ENCODE data around the gene THBS2.
"Not testable (repeated sequence)": the region's sequence is repeated elsewhere in the genome, so short reads cannot be mapped to it uniquely, and the experiment has no call there.

THBS2 gene

GRCh38 chr6:169253337-169254238 is at the start of gene THBS2:
Gene THBS2, minus strand, starts transcription at chr6:169253846. Its CDS starts 3,062 bp downstream, at chr6:169250784.
- DNase-seq (ENCODE audit: low spot score) = no peak
- no peak for FAIRE-seq

DNA sequence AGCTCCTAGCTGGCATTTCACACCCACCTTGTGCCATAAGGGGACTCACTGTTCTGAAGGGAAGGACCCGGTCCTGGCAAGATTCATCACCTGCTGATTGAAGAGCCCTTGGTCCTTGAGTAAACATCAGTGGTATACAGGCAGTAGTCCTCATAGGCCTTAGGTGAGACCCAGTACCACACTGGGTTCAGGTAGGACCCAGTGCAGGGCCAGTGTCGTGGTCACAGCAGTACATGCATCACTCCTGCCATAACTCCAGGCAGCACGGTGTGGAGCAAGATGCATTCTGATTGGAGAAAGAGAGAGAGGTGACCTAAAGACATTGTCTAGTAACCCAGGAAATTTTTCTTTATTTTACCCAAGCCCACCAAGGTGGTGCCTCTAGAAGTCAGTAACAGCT is 49.1 kb upstream of the THBS2 start:
- no peak for FAIRE-seq
- no peak for DNase-seq (ENCODE audit: low spot score)

- DNase-seq (ENCODE audit: low spot score) (no peak), FAIRE-seq (no peak)
Observed at GRCh38 chr6:169302255-169302654, 48.6 kb upstream of the THBS2 start.

- DNase-seq (ENCODE audit: low spot score) (no peak), FAIRE-seq (no peak)
Observed at GRCh38 chr6:169300916-169301315, 47.3 kb upstream of the THBS2 start.

GRCh38 chr6:169298626-169299025 is 45.0 kb upstream of the THBS2 start:
- not testable (repeated sequence) for FAIRE-seq; DNase-seq (ENCODE audit: low spot score)

GRCh38 chr6:169296622-169297021 is 43.0 kb upstream of the THBS2 start:
- no peak for FAIRE-seq
- no peak for DNase-seq (ENCODE audit: low spot score)

- no peak for FAIRE-seq
- DNase-seq (ENCODE audit: low spot score) = no peak
Observed at GRCh38 chr6:169296170-169296569, 42.5 kb upstream of the THBS2 start.

DNA sequence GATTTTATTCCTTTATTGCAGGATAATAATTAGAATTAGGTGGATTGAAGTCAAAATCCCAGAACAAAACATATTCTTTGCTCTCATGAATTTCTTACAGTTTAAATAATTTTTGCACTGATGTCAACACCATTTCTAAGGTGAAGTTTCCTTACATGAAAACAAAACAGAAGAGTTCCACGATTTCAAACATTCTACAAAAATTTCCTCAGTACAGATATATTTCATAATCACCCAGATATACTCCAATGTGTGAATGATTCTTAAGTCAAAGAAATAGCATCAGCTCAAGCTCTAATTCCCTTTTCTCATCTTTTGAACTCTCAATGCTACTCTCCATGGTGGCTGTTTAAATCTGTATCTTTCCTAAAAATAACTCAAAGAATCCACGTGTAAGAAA is 39.5 kb upstream of the THBS2 start:
- DNase-seq (ENCODE audit: low spot score) = no peak
- no peak for FAIRE-seq

DNA sequence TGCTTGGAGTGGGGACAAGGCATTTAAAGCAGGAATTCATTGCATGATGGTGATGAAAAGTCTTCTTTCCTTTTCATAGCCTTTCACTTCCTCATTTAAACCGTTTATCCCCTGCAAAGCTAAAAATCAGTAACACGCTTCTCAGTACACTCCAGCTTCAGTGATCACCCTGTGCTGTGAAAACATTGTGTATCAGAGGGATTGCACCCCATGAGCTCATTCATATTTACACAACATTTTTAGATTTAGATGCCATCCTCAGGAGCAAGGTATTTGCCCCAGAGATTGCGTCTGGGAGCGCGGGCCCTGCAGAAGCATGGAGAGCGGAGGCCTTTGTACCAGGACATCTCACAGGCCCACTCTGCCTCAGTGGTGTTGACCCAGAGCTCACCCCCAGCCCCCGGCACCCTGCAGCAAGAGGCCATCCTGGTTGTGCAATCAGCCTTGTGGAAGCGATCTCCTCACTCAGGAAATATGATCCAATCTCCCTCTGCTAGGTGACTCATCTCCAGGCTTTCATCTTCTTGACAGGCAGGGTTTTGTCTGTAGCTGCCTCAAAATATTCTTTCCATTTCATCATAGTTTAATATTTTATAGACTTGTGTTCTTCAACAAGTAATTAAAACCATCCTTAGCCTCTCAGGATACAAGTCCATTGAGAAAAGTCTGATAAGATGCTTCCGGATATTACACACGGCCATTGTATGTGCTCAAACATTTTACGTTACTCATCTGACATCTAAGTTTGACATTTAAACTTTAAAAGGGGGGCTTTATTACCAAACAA is 38.9 kb upstream of the THBS2 start:
- FAIRE-seq = peak; percentile 96
- peak; percentile 97 for DNase-seq (ENCODE audit: low spot score)

DNA sequence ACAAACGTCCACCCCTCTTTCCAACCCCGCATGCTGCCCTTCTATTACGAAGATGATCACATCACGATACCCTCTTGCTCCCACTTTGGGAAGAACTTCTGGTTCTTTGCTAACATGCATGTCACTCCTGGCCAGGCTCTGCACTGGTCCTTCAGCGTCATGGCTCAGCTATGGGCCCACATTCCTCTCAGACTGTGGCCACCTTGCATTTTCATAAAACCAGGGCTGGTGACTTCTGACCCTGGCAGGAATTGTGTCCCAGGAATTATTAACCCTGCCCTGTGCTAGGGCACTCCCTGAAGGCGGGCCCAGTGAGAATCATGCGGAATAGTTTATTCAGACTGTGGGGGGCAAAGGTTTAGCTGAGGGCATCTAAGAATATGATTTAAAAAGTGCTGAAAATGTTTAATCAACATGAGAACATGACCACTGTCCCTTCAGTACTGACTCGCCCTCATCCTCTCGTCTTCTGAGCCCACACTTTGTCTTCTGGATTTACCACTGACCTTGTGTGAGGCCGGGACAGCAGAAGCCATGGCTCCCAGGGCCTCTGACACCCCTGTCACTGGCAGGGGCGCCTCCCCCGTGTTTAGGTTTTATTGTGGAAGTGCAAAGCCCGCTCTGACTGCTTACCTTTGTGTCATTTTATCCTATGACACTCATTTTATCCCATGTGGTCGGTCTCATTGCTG is 38.1 kb upstream of the THBS2 start:
- DNase-seq (ENCODE audit: low spot score) (peak; percentile 89), FAIRE-seq (peak; percentile 92)

- DNase-seq (ENCODE audit: low spot score) (no peak), FAIRE-seq (no peak)
Observed at GRCh38 chr6:169291148-169291547, 37.5 kb upstream of the THBS2 start.

DNA sequence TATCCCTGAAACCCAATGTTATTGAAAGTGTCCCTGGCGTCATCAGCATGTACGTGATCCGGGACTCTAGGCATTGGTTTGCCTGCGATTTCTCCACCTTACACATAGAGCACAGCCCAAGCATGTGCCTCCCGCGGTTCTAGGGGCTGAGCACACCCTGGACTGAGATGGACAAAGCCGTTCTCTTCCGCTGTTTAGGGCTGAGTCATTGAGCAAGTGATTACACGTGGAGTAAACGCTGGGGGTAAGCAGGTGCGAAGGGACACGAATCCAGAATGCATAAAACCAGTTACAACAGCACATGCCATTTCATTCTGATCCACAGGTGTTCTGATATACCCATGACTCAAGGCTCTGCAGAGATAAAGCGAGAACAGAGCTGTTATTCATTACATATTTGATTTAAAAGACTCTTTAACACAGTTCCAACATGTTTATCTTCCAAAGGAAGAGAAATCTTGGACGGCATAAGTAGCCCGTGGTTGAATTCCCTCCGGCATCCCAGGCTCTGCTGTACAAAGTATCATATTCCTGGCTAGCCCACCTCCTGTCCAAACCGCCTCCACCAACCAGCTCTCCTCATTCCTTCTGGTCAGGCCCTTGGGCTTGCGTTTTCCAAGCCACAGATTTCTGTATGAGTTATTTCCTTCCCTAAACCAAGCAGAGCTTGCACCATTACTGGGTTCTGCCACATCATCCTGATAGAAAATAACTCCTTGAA is 36.1 kb upstream of the THBS2 start:
- DNase-seq (ENCODE audit: low spot score) = no peak
- no peak for FAIRE-seq

- FAIRE-seq = no peak
Observed at GRCh38 chr6:169289257-169289618, 35.6 kb upstream of the THBS2 start.

GRCh38 chr6:169288591-169288990 is 34.9 kb upstream of the THBS2 start:
- DNase-seq (ENCODE audit: low spot score) = peak; percentile 14
- no peak for FAIRE-seq

More at GRCh38 chr6:169289257-169289618, 35.6 kb upstream of the THBS2 start:
- DNase-seq (ENCODE audit: low spot score) = no peak

DNA sequence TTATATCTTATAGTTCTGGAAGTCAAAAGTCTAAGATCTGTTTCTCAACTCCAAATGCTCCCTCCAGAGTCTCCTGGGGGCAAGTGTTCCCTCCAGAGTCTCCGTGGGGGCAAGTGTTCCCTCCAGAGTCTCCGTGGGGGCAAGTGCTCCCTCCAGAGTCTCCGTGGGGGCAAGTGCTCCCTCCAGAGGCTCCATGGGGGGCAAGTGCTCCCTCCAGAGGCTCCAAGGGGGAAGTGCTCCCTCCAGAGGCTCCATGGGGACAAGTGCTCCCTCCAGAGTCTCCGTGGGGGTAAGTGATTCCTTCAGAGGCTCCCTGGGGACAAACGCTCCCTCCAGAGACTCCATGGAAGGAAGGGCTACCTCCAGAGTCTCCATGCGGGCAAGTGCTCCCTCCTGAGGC is 34.0 kb upstream of the THBS2 start:
- DNase-seq (ENCODE audit: low spot score) (no peak), FAIRE-seq (no peak)

DNA sequence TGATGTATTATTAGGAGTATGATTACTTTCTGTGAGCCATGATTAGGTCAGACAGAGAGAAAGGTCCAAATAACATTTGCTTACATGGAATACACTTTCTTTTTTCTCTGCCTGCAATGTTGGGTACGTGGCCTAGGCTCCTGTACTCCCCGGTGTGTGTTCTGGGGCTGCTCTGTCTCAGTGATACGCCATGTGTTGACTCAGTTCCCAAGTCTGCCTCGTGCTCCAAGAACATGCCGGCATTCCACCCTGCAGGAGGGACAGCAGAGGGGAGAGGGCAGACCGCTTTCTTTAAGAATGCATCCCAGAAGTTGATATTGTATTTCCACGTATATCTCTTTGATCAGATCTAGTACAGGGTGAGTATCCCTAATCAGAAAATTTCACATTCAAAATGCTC is 33.3 kb upstream of the THBS2 start:
- DNase-seq (ENCODE audit: low spot score) (no peak), FAIRE-seq (no peak)

DNA sequence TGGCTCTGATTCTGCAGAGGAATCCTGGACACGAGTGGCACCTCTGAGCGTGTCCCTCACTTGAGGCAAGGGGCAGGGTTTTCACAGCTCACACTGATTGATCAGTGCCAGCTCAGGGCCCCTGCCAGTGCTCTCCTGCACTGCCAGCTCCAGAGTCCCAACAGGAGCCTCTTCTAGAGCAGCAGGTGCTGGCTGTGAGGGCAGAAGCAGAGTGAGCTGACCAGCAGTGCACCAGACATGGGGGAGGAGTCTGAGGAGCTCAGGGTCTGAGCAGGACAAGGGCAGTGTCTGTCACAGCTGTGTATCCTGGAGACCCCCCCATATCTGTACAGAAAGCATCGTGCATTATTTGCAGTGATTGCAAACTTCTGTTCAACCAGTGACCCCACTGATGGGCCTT is 31.5 kb upstream of the THBS2 start:
- no peak for DNase-seq (ENCODE audit: low spot score)
- FAIRE-seq = no peak

GRCh38 chr6:169283924-169284323 is 30.3 kb upstream of the THBS2 start:
- FAIRE-seq (no peak), DNase-seq (ENCODE audit: low spot score) (no peak)

DNA sequence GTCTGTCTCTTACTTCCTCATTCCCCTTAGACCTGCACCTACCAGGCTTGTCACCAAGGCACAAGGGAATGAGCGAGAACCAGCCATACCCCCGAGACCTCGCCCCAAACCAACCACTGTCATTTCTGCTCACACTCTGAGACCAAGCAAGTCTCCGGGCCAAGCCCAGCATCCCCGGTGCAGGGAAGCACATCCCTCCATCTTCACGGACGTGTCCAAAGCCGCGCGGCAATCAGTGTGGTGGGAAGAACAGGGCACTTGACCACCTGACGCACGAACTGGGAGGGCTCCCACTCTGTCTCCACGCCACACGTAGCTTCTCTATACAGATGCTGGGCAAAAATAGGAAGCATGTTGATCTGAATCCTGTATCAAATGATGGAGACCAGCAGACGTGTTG is 28.4 kb upstream of the THBS2 start:
- FAIRE-seq (no peak), DNase-seq (ENCODE audit: low spot score) (no peak)

DNA sequence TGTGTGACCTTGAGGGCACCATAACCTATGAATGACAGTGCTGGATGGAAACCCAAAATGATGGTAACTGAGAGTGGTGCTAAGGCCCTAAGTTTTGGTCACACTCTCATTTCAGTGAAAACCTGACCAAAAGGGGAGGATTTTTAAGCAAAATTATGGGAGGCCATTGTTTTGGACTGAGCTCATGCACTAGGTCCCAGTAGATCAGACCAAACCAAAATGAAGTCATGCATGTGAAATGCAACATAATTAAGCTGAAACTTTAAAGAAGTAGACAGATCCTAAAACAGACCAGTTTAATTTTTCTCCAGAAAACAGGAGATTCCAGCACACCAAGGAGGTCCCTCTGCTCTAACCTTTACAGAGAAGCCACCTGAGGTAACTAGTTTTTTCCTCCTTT is 24.0 kb upstream of the THBS2 start:
- no peak for DNase-seq (ENCODE audit: low spot score)
- no peak for FAIRE-seq

DNA sequence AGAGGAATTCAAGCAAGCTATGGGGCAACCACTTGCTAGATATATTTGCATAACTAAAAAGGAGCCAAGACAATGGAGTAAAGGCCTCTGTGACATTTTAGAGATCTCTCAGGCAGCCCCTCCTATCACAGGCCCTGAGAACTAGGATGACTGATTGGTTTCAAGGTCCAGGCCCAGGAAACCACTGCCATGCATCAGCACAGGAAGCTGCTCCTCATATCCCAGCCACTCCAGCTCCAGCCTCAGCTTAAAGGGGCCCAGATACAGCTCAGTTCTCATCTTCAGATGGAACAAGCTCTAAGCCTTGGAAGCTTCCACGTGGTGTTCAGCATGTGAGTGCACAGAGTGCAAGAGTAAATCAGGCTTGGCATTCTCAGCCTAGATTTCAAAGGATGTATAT is 21.1 kb upstream of the THBS2 start:
- FAIRE-seq = no peak

More for the DNA sequence above, 21.1 kb upstream of the THBS2 start:
- no peak for DNase-seq (ENCODE audit: low spot score)

All from RCC 7860 (cell line).